DOHH2 (cell line): ENCODE data around the gene TESK1.
A peak's percentile ranks its signal among the peaks of the same experiment; 100 is the strongest.

Source experiments
- H3F3A ChIP-seq: fragments of 200-600 bp; sonication (generic), shearing (Covaris generic); 2 replicates; pipeline ENCODE4 v1.6.0; 2016; ENCODE audit warnings: antibody characterized with exemption, mild to moderate bottlenecking; ENCODE audit not compliant: control insufficient read depth, insufficient read depth
- H3K27ac ChIP-seq: fragments of 200-600 bp; sonication (generic); 2 replicates; pipeline ENCODE4 v1.5.1; 2014; ENCODE audit warnings: low read depth, mild to moderate bottlenecking, low read length, moderate library complexity
- H3K27me3 ChIP-seq: fragments of 200-600 bp; sonication (generic); 2 replicates; pipeline ENCODE4 v1.6.1; 2014; ENCODE audit warnings: mild to moderate bottlenecking, low read length, mixed read lengths; ENCODE audit not compliant: control insufficient read depth
- H3K36me3 ChIP-seq: fragments of 200-600 bp; sonication (generic); 2 replicates; pipeline ENCODE4 v1.6.1; 2014; ENCODE audit warnings: mild to moderate bottlenecking, low read length, moderate library complexity, mixed read lengths; ENCODE audit not compliant: control insufficient read depth
- H3K4me1 ChIP-seq: fragments of 200-600 bp; sonication (generic); 2 replicates; pipeline ENCODE4 v1.6.1; 2014; ENCODE audit warnings: mild to moderate bottlenecking, low read length, mixed read lengths; ENCODE audit not compliant: control insufficient read depth
- H3K4me2 ChIP-seq: fragments of 200-600 bp; sonication (generic); 2 replicates; pipeline ENCODE4 v1.6.0; 2014; ENCODE audit warnings: mild to moderate bottlenecking, low read length, moderate library complexity
- H3K4me3 ChIP-seq: fragments of 200-600 bp; sonication (generic); 2 replicates; pipeline ENCODE4 v1.5.1; 2014; ENCODE audit warnings: mild to moderate bottlenecking, low read length, mixed read lengths
- H3K79me2 ChIP-seq: fragments of 200-600 bp; sonication (generic); 2 replicates; pipeline ENCODE4 v1.6.1; 2014; ENCODE audit warnings: mild to moderate bottlenecking, low read length, mixed read lengths; ENCODE audit not compliant: control insufficient read depth
- H3K9me2 ChIP-seq: fragments of 200-600 bp; sonication (generic); replicated peaks from 2 replicates; pipeline ENCODE4 v1.6.1; 2014; ENCODE audit warnings: mild to moderate bottlenecking, low read length, mixed read lengths; ENCODE audit not compliant: control insufficient read depth
- H3K9me3 ChIP-seq: fragments of 200-600 bp; sonication (generic); 2 replicates; pipeline ENCODE4 v1.6.1; 2014; ENCODE audit warnings: antibody characterized with exemption, low read length, mixed read lengths; ENCODE audit not compliant: control insufficient read depth, insufficient read depth
- H4K20me1 ChIP-seq: fragments of 200-600 bp; sonication (generic); 2 replicates; pipeline ENCODE4 v1.6.0; 2014; ENCODE audit warnings: low read depth, mild to moderate bottlenecking, antibody characterized with exemption, low read length, moderate library complexity; ENCODE audit not compliant: control insufficient read depth, insufficient read depth
- EZH2phosphoT487 ChIP-seq: fragments of 200-600 bp; sonication (generic); IDR thresholded peaks from 2 replicates; pipeline ENCODE4 v1.6.1; 2017; ENCODE audit warnings: borderline replicate concordance, mild to moderate bottlenecking, antibody characterized with exemption, low read length, moderate library complexity, mixed read lengths
- TF ChIP-seq, protein P1 (sequence below): fragments of 200-600 bp; sonication (generic); IDR thresholded peaks from one replicate; pipeline ENCODE4 v1.5.1; 2014; ENCODE audit warnings: antibody characterized with exemption, mild to moderate bottlenecking, low read depth, low read length; ENCODE audit not compliant: poor library complexity, severe bottlenecking

The TESK1 gene, protein sequence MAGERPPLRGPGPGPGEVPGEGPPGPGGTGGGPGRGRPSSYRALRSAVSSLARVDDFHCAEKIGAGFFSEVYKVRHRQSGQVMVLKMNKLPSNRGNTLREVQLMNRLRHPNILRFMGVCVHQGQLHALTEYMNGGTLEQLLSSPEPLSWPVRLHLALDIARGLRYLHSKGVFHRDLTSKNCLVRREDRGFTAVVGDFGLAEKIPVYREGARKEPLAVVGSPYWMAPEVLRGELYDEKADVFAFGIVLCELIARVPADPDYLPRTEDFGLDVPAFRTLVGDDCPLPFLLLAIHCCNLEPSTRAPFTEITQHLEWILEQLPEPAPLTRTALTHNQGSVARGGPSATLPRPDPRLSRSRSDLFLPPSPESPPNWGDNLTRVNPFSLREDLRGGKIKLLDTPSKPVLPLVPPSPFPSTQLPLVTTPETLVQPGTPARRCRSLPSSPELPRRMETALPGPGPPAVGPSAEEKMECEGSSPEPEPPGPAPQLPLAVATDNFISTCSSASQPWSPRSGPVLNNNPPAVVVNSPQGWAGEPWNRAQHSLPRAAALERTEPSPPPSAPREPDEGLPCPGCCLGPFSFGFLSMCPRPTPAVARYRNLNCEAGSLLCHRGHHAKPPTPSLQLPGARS

DNA sequence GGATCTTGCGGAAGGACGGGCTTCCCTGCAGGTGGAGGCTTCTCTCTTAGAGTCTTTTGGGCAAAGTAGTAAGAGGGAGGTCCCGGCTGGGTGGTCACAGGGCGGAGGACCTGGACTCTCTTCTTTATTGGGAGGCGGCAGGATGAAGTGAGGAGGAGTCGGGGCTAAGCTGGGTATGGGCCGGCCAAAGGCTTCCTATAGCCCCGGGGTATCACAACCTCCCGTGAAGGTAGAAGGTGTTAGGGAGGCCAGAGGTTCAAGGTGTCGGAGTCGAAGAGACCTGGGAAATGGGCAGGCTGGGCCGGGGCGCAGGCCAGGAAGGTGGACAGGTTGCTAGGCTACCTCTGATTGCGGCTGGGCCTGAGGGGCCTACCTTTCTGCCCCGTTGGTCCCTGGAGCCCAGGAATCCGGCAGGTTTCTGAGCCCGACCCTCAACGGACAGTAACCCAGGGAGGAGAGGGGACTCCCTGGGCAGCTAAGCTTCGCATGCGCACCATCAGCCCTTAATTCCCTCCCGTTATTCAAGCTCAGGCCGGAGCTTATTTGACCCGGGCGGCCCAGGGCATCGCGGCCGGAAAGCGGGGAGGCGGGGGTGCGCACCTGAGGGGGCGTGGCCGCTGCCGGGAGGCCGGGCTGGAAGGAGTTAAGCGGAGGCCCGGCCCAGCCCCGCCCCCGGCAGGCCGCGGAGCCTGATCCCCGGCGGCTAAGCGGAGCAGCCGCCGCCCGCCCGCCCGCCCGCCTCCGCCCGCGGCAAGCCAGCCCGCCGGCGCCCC lies at the start of gene TESK1:
Gene TESK1 (plus strand): TSS at position 685 of the 773 bp plus-strand sequence. CDS start 358 bp downstream, outside the sequence.
- no peaks in the 10 kb centered on the region for H3F3A ChIP-seq
- peaks cover 18% of the 10 kb centered on the region for H3K79me2 ChIP-seq
- H3K27ac ChIP-seq, result peak within 1 kb of the TSS; percentile 52
- H3K36me3 ChIP-seq, result peaks cover 25% of the 10 kb centered on the region
- H3K27me3 ChIP-seq, result no peaks in the 10 kb centered on the region
- peak within 1 kb of the TSS; percentile 84 for H3K4me3 ChIP-seq
- no peaks in the 10 kb centered on the region for H3K9me3 ChIP-seq
- peak within 1 kb of the TSS; percentile 92 for H3K4me2 ChIP-seq
- H4K20me1 ChIP-seq, result no peaks in the 10 kb centered on the region
- no peaks in the 10 kb centered on the region for H3K9me2 ChIP-seq
- TF ChIP-seq, protein P1, sequence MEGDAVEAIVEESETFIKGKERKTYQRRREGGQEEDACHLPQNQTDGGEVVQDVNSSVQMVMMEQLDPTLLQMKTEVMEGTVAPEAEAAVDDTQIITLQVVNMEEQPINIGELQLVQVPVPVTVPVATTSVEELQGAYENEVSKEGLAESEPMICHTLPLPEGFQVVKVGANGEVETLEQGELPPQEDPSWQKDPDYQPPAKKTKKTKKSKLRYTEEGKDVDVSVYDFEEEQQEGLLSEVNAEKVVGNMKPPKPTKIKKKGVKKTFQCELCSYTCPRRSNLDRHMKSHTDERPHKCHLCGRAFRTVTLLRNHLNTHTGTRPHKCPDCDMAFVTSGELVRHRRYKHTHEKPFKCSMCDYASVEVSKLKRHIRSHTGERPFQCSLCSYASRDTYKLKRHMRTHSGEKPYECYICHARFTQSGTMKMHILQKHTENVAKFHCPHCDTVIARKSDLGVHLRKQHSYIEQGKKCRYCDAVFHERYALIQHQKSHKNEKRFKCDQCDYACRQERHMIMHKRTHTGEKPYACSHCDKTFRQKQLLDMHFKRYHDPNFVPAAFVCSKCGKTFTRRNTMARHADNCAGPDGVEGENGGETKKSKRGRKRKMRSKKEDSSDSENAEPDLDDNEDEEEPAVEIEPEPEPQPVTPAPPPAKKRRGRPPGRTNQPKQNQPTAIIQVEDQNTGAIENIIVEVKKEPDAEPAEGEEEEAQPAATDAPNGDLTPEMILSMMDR, result no peak
- TF ChIP-seq EZH2phosphoT487, result no peak
- peaks cover 35% of the 10 kb centered on the region for H3K4me1 ChIP-seq

DNA sequence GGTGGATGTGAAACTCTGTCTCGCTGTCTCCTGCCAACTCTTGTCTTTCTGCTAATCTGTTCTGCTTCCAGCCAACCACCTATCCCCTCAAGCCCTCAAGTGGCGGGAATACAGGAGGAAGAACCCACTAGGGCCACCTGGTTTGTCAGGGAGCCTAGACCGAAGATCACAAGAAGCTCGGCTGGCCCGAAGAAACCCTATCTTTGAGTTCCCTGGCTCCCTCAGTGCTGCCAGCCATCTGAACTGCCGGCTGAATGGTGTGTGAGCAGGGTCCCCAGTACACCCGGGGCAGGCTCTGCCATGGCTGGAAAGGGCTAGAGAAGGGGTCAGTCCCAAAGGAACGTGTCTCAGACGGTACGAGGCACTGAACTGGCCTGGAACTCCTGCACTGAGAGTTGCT lies 49.2 kb upstream of the TESK1 start:
- H3K4me2 ChIP-seq, result no peak overlapping the region
- no peaks in the 10 kb centered on the region for H3F3A ChIP-seq
- H3K27ac ChIP-seq, result no peak overlapping the region
- no peaks in the 10 kb centered on the region for H3K36me3 ChIP-seq
- H3K79me2 ChIP-seq, result no peaks in the 10 kb centered on the region
- peaks cover 9% of the 10 kb centered on the region for H3K4me1 ChIP-seq
- no peaks in the 10 kb centered on the region for H3K9me2 ChIP-seq
- no peaks in the 10 kb centered on the region for H3K9me3 ChIP-seq
- TF ChIP-seq, protein P1, result no peak
- TF ChIP-seq EZH2phosphoT487, result no peak
- H3K4me3 ChIP-seq, result no peak overlapping the region
- peaks cover 5% of the 10 kb centered on the region for H3K27me3 ChIP-seq
- H4K20me1 ChIP-seq, result no peaks in the 10 kb centered on the region

DNA sequence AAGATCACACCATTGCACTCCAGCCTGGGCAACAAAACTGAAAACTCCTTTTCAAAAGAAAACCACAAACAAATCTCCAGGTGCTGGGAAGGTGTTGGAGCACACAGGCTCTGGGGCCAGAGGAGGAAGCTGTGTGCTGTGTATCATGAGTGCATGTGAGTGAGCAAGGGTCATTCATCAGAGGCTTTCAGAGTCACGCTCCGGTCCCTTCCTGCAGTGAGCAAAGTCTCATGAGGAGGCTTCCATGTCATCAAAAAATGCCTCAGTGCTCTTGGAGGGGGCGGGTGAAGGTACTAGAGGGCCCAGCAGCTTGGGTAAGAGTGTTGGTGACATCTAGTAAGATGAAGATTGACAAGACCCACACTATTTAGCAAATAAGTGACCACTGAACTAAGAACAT lies 48.3 kb upstream of the TESK1 start:
- Histone ChIP-seq H3K4me1 (peaks cover 9% of the 10 kb centered on the region), H3F3A (no peaks in the 10 kb centered on the region), H3K27me3 (peaks cover 4% of the 10 kb centered on the region), H3K79me2 (no peaks in the 10 kb centered on the region), H3K36me3 (no peaks in the 10 kb centered on the region), H3K4me2 (no peak overlapping the region), H4K20me1 (no peaks in the 10 kb centered on the region), H3K9me2 (no peaks in the 10 kb centered on the region), H3K27ac (no peak overlapping the region), H3K4me3 (no peak overlapping the region), H3K9me3 (no peaks in the 10 kb centered on the region)
- no peak for TF ChIP-seq EZH2phosphoT487
- TF ChIP-seq, protein P1, result no peak
